ENCODE data around the gene FAM234B.
"Not testable (repeated sequence)": the region's sequence is repeated elsewhere in the genome, so short reads cannot be mapped to it uniquely, and the experiment has no call there.

GRCh38 chr12:13083638-13084037 is 39.5 kb downstream of the FAM234B start:
- TF ChIP-seq, protein P1, sequence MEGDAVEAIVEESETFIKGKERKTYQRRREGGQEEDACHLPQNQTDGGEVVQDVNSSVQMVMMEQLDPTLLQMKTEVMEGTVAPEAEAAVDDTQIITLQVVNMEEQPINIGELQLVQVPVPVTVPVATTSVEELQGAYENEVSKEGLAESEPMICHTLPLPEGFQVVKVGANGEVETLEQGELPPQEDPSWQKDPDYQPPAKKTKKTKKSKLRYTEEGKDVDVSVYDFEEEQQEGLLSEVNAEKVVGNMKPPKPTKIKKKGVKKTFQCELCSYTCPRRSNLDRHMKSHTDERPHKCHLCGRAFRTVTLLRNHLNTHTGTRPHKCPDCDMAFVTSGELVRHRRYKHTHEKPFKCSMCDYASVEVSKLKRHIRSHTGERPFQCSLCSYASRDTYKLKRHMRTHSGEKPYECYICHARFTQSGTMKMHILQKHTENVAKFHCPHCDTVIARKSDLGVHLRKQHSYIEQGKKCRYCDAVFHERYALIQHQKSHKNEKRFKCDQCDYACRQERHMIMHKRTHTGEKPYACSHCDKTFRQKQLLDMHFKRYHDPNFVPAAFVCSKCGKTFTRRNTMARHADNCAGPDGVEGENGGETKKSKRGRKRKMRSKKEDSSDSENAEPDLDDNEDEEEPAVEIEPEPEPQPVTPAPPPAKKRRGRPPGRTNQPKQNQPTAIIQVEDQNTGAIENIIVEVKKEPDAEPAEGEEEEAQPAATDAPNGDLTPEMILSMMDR (conservative IDR thresholded peaks at IDR 0.05) = not testable (repeated sequence)
- TF ChIP-seq EZH2 (IDR thresholded peaks at IDR 0.05; ENCODE audit: low read depth) = not testable (repeated sequence)
